ES-I3 (cell line): ENCODE results near the gene ZCCHC7.

Experiments
- H3K36me3 ChIP-seq: 2 replicates; pipeline ENCODE4 v1.6.1; 2013; ENCODE audit warnings: mild to moderate bottlenecking, low read length, control low read depth, moderate library complexity; ENCODE audit not compliant: insufficient read depth
- H3K4me1 ChIP-seq: 2 replicates; pipeline ENCODE4 v1.6.1; 2013; ENCODE audit warnings: mild to moderate bottlenecking, control low read depth, low read length; ENCODE audit not compliant: insufficient read depth
- H3K9ac ChIP-seq: 2 replicates; pipeline ENCODE4 v1.6.1; 2013; ENCODE audit warnings: low read depth, mild to moderate bottlenecking, low read length, moderate library complexity
- H3K9me3 ChIP-seq: 2 replicates; pipeline ENCODE4 v1.6.1; 2013; ENCODE audit warnings: mild to moderate bottlenecking, low read length, moderate library complexity; ENCODE audit not compliant: control insufficient read depth, insufficient read depth

ZCCHC7 gene

GRCh38 chr9:37253377-37253937, 133.1 kb downstream of the ZCCHC7 start:
- H3K36me3 ChIP-seq, result no peaks in the 10 kb centered on the region
- no peak overlapping the region for H3K9ac ChIP-seq
- no peaks in the 10 kb centered on the region for H3K9me3 ChIP-seq
- peaks cover 20% of the 10 kb centered on the region; the same call in 1 of the 2 replicates for H3K4me1 ChIP-seq

GRCh38 chr9:37255187-37255586, 134.8 kb downstream of the ZCCHC7 start:
- Histone ChIP-seq H3K9me3 (no peaks in the 10 kb centered on the region), H3K4me1 (peaks cover 27% of the 10 kb centered on the region), H3K36me3 (no peaks in the 10 kb centered on the region), H3K9ac (no peak overlapping the region)

GRCh38 chr9:37255944-37256862, 135.8 kb downstream of the ZCCHC7 start:
- Histone ChIP-seq H3K4me1 (peaks cover 21% of the 10 kb centered on the region), H3K9ac (no peak overlapping the region), H3K36me3 (no peaks in the 10 kb centered on the region), H3K9me3 (no peaks in the 10 kb centered on the region)

- Histone ChIP-seq H3K4me1 (peaks cover 9% of the 10 kb centered on the region), H3K9me3 (no peaks in the 10 kb centered on the region), H3K9ac (no peak overlapping the region), H3K36me3 (no peaks in the 10 kb centered on the region)
Observed at GRCh38 chr9:37259951-37260350, 139.6 kb downstream of the ZCCHC7 start.

- Histone ChIP-seq H3K9ac (no peak overlapping the region), H3K9me3 (no peaks in the 10 kb centered on the region), H3K36me3 (no peaks in the 10 kb centered on the region), H3K4me1 (peaks cover 9% of the 10 kb centered on the region)
Observed at GRCh38 chr9:37262410-37262809, 142.0 kb downstream of the ZCCHC7 start.

- Histone ChIP-seq H3K9ac (no peak overlapping the region), H3K4me1 (peaks cover 5% of the 10 kb centered on the region), H3K9me3 (no peaks in the 10 kb centered on the region), H3K36me3 (no peaks in the 10 kb centered on the region)
Observed at GRCh38 chr9:37264539-37264938, 144.2 kb downstream of the ZCCHC7 start.

- Histone ChIP-seq H3K4me1 (no peaks in the 10 kb centered on the region), H3K9ac (no peak overlapping the region), H3K36me3 (no peaks in the 10 kb centered on the region), H3K9me3 (no peaks in the 10 kb centered on the region)
Observed at GRCh38 chr9:37266630-37267029, 146.3 kb downstream of the ZCCHC7 start.

- Histone ChIP-seq H3K36me3 (no peaks in the 10 kb centered on the region), H3K9me3 (no peaks in the 10 kb centered on the region), H3K4me1 (no peaks in the 10 kb centered on the region), H3K9ac (no peak overlapping the region)
Observed at GRCh38 chr9:37269221-37269620, 148.8 kb downstream of the ZCCHC7 start.

- Histone ChIP-seq H3K9me3 (no peaks in the 10 kb centered on the region), H3K9ac (no peak overlapping the region), H3K4me1 (no peaks in the 10 kb centered on the region), H3K36me3 (no peaks in the 10 kb centered on the region)
Observed at GRCh38 chr9:37271679-37272078, 151.3 kb downstream of the ZCCHC7 start.

GRCh38 chr9:37273595-37273994, 153.2 kb downstream of the ZCCHC7 start:
- no peaks in the 10 kb centered on the region for H3K4me1 ChIP-seq
- H3K36me3 ChIP-seq, result no peaks in the 10 kb centered on the region

GRCh38 chr9:37281541-37281940, 161.2 kb downstream of the ZCCHC7 start:
- Histone ChIP-seq H3K36me3 (no peaks in the 10 kb centered on the region), H3K4me1 (peaks cover 12% of the 10 kb centered on the region), H3K9ac (no peak overlapping the region), H3K9me3 (no peaks in the 10 kb centered on the region)

More at GRCh38 chr9:37273595-37273994, 153.2 kb downstream of the ZCCHC7 start:
- H3K9me3 ChIP-seq, result no peaks in the 10 kb centered on the region
- H3K9ac ChIP-seq, result no peak overlapping the region

- Histone ChIP-seq H3K9ac (no peak overlapping the region), H3K9me3 (no peaks in the 10 kb centered on the region), H3K4me1 (peaks cover 12% of the 10 kb centered on the region), H3K36me3 (no peaks in the 10 kb centered on the region)
Observed at GRCh38 chr9:37283730-37284325, 163.5 kb downstream of the ZCCHC7 start.

GRCh38 chr9:37284636-37285035, 164.3 kb downstream of the ZCCHC7 start:
- peaks cover 12% of the 10 kb centered on the region for H3K4me1 ChIP-seq
- H3K9me3 ChIP-seq, result no peaks in the 10 kb centered on the region
- no peak overlapping the region for H3K9ac ChIP-seq
- no peaks in the 10 kb centered on the region for H3K36me3 ChIP-seq

- Histone ChIP-seq H3K9me3 (no peaks in the 10 kb centered on the region), H3K9ac (no peak overlapping the region), H3K4me1 (peaks cover 12% of the 10 kb centered on the region), H3K36me3 (no peaks in the 10 kb centered on the region)
Observed at GRCh38 chr9:37286530-37287175, 166.3 kb downstream of the ZCCHC7 start.
